CD14-positive monocyte (primary cell): ENCODE data around the gene PPP1R12B. TPM values are rescaled to one million over a fixed set of nuclear protein-coding genes. Genes with fewer than 3 reads are reported as not detected.
"Not testable (repeated sequence)": the region's sequence is repeated elsewhere in the genome, so short reads cannot be mapped to it uniquely, and the experiment has no call there.

Experiments
- DNase-seq, 3 donors: peaks; one replicate each; pipeline ENCODE4 v3.0.0-alpha.2; 2011 to 2022
- H2AFZ ChIP-seq: 2 replicates; pipeline ENCODE4 v1.6.0; 2012; ENCODE audit warnings: mild to moderate bottlenecking, low read depth, low read length, inconsistent platforms; ENCODE audit not compliant: insufficient read depth, poor library complexity, severe bottlenecking
- H3K27ac ChIP-seq, 2 donors: 1 replicate in 1 of 2; 2 replicates in 1 of 2; pipeline ENCODE4 v1.5.1; 2012 to 2013; ENCODE audit warnings: low read length in 2 of 2, control low read depth in 1 of 2, inconsistent platforms in 1 of 2, low read depth in 1 of 2, mild to moderate bottlenecking in 1 of 2
- H3K27me3 ChIP-seq, 2 donors: one replicate each; pipeline versions ENCODE4 v1.6.0 to v1.6.1; 2011 to 2013; ENCODE audit warnings: low read length in 2 of 2; ENCODE audit not compliant: control insufficient read depth in 2 of 2, insufficient read depth in 2 of 2
- H3K36me3 ChIP-seq, 2 donors: replicated peaks in 1 of 2; 1 replicate in 1 of 2; 2 replicates in 1 of 2; pipeline versions ENCODE4 v1.5.1 to v1.6.1; 2012 to 2013; ENCODE audit warnings: low read length in 2 of 2, control low read depth in 1 of 2, inconsistent platforms in 1 of 2, mild to moderate bottlenecking in 1 of 2; ENCODE audit not compliant: insufficient read depth in 2 of 2, control insufficient read depth in 1 of 2
- H3K4me1 ChIP-seq, 2 donors: 1 replicate in 1 of 2; 2 replicates in 1 of 2; pipeline versions ENCODE4 v1.5.1 to v1.6.1; 2012 to 2013; ENCODE audit warnings: low read length in 2 of 2, control low read depth in 1 of 2, inconsistent platforms in 1 of 2, mild to moderate bottlenecking in 1 of 2, moderate library complexity in 1 of 2; ENCODE audit not compliant: insufficient read depth in 2 of 2, control insufficient read depth in 1 of 2
- H3K4me2 ChIP-seq: replicated peaks from 2 replicates; pipeline ENCODE3; 2012; ENCODE audit warnings: low read length, moderate library complexity, mild to moderate bottlenecking; ENCODE audit not compliant: poor library complexity, severe bottlenecking; ENCODE audit errors: extremely low read depth
- H3K4me3 ChIP-seq, 3 experiments: fragments of 200-600 bp in 1 of 3; sonication (generic) in 1 of 3; replicated peaks in 1 of 3; 1 replicate in 2 of 3; 2 replicates in 1 of 3; pipeline ENCODE4 v1.5.1; 2011 to 2013; ENCODE audit warnings: low read length in 3 of 3, mild to moderate bottlenecking in 3 of 3, control low read depth in 2 of 3, low read depth in 2 of 3, inconsistent platforms in 1 of 3, moderate library complexity in 1 of 3
- H3K79me2 ChIP-seq: 2 replicates; pipeline ENCODE4 v1.6.0; 2012; ENCODE audit warnings: mild to moderate bottlenecking, control low read depth, inconsistent platforms, low read length, moderate library complexity; ENCODE audit not compliant: insufficient read depth
- H3K9ac ChIP-seq: 2 replicates; pipeline ENCODE4 v1.6.0; 2017; ENCODE audit warnings: low read length, mild to moderate bottlenecking; ENCODE audit not compliant: insufficient read depth, poor library complexity, severe bottlenecking
- H3K9me3 ChIP-seq, 2 donors: replicated peaks in 1 of 2; 1 replicate in 1 of 2; 2 replicates in 1 of 2; pipeline versions ENCODE4 v1.5.1 to v1.6.1; 2012 to 2013; ENCODE audit warnings: low read length in 2 of 2, control low read depth in 1 of 2; ENCODE audit not compliant: control insufficient read depth in 1 of 2, insufficient read depth in 1 of 2
- H4K20me1 ChIP-seq: 2 replicates; pipeline ENCODE4 v1.6.0; 2012; ENCODE audit warnings: mild to moderate bottlenecking, low read length, control low read depth, moderate library complexity; ENCODE audit not compliant: insufficient read depth
- H3K27ac Mint-ChIP-seq, 7 donors: one replicate each; pipeline ENCODE4 v1.8.0; 2020; ENCODE audit warnings: mild to moderate bottlenecking in 7 of 7, mixed read lengths in 7 of 7, moderate library complexity in 6 of 7, inconsistent platforms in 2 of 7
- H3K27me3 Mint-ChIP-seq, 3 donors: one replicate each; pipeline ENCODE4 v1.8.0; 2021 to 2022; ENCODE audit warnings: low read depth in 3 of 3, mild to moderate bottlenecking in 3 of 3, mixed read lengths in 3 of 3, moderate library complexity in 3 of 3, inconsistent platforms in 1 of 3
- H3K36me3 Mint-ChIP-seq, 2 donors: one replicate each; pipeline ENCODE4 v1.8.0; 2020; ENCODE audit warnings: mixed read lengths in 2 of 2, inconsistent platforms in 1 of 2, mild to moderate bottlenecking in 1 of 2
- H3K4me1 Mint-ChIP-seq: one replicate; pipeline ENCODE4 v1.8.0; 2020; ENCODE audit warnings: mild to moderate bottlenecking, mixed read lengths
- H3K4me3 Mint-ChIP-seq, 2 donors: one replicate each; pipeline ENCODE4 v1.8.0; 2020; ENCODE audit warnings: mild to moderate bottlenecking in 2 of 2, mixed read lengths in 2 of 2, moderate library complexity in 1 of 2
- H3K9me3 Mint-ChIP-seq, 7 donors: one replicate each; pipeline ENCODE4 v1.8.0; 2020 to 2022; ENCODE audit warnings: mixed read lengths in 7 of 7, mild to moderate bottlenecking in 6 of 7, moderate library complexity in 6 of 7, inconsistent platforms in 2 of 7
- CTCF ChIP-seq: fragments of 200-600 bp; IDR thresholded peaks from one replicate; pipeline ENCODE4 v1.8.0; 2022; ENCODE audit warnings: antibody characterized with exemption, mild to moderate bottlenecking
- WGBS: methylation state at CpG from one replicate; pipeline ENCODE4 v1.1.5; 2013; ENCODE audit warnings: missing lambda C conversion rate; ENCODE audit not compliant: insufficient coverage; 5-methylcytosine and 5-hydroxymethylcytosine counted together
- intact Hi-C, 2 donors: fragments of 100-400 bp; cut with micrococcal nuclease; formaldehyde crosslinking; loops; one replicate each; pipeline versions ENCODE4 v1.15.0 to v1.15.1; 2023
- polyA plus RNA-seq, 3 donors: library from polyadenylated mRNA; depleted of rRNA in 1 of 3; unstranded in 2 of 3; stranded (reverse) in 1 of 3; fragments of 300-500 nt in 2 of 3; fragments of >200 nt in 1 of 3; fragmentation: Illumina TruSeq in 2 of 3; gene quantifications; 1 replicate in 2 of 3; 2 replicates in 1 of 3; pipeline ENCODE4 v1.2.3, GENCODE V29; 2012 to 2021

The PPP1R12B gene
- polyA plus RNA-seq, 3 donors = 1.3 to 12.2 (median 1.7) TPM

DNA sequence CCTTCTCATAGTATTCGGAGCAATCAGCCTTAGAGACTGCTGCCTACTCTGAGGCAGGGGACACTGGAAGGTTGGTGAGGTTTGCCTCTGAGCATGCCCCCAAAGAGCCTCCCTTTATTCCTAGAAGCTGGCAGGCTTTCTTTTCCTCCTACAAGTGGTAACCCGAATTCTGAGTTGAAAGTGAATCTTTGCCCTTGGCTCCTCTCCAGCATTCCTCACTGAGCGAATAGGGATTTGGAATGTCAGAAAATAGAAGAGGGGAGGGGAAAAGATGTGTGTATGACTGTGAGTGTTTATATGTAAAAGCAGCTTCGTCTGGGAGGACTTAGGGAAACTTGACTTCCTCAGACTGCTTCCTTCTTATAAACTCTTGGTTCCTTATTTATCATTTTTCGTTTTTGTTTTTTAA is 190.7 kb downstream of the PPP1R12B start:
- not testable (repeated sequence) for H3K4me2 ChIP-seq
- H3K36me3 Mint-ChIP-seq = peaks cover 19 to 28% of the 10 kb centered on the region in 2 donors

GRCh38 chr1:202539583-202539982 is 191.1 kb downstream of the PPP1R12B start:
- H3K4me1 Mint-ChIP-seq = peaks cover 19% of the 10 kb centered on the region
- H3K27me3 Mint-ChIP-seq, intact Hi-C loops, H3K27ac Mint-ChIP-seq, H3K27ac ChIP-seq, H3K9ac ChIP-seq, DNase-seq, H3K9me3 ChIP-seq, H3K4me3 ChIP-seq, H2AFZ ChIP-seq, H3K79me2 ChIP-seq, H3K36me3 ChIP-seq, H3K4me2 ChIP-seq, H3K9me3 Mint-ChIP-seq, H3K27me3 ChIP-seq: not testable (repeated sequence)
- Histone ChIP-seq H4K20me1 (peaks cover 35% of the 10 kb centered on the region), H3K4me1 (peaks cover 12 to 15% of the 10 kb centered on the region in 2 donors)
- peaks cover 15 to 25% of the 10 kb centered on the region in 2 donors for H3K36me3 Mint-ChIP-seq
- 92% methylated on average over 4 of the region's 5 CpGs for WGBS
- peak overlapping the region in 1 of 2 donors; percentile 59 for H3K4me3 Mint-ChIP-seq

More for the DNA sequence above, 190.7 kb downstream of the PPP1R12B start:
- Mint-ChIP-seq H3K4me3 (peak overlapping the region in 1 of 2 donors; percentile 59), H3K4me1 (peaks cover 19% of the 10 kb centered on the region)
- intact Hi-C loops, H2AFZ ChIP-seq, H3K9me3 ChIP-seq, H3K27ac Mint-ChIP-seq, H3K4me3 ChIP-seq, H3K79me2 ChIP-seq, H3K27me3 Mint-ChIP-seq, H3K9me3 Mint-ChIP-seq, H3K27ac ChIP-seq, H3K27me3 ChIP-seq, H3K36me3 ChIP-seq, H3K9ac ChIP-seq: not testable (repeated sequence)
- DNase-seq = peak; percentile 12 to 43 (median 33)
- WGBS = no CpG with 5 or more reads among the region's 5 CpGs
- Histone ChIP-seq H4K20me1 (peaks cover 39% of the 10 kb centered on the region), H3K4me1 (peaks cover 12 to 15% of the 10 kb centered on the region in 2 donors)

DNA sequence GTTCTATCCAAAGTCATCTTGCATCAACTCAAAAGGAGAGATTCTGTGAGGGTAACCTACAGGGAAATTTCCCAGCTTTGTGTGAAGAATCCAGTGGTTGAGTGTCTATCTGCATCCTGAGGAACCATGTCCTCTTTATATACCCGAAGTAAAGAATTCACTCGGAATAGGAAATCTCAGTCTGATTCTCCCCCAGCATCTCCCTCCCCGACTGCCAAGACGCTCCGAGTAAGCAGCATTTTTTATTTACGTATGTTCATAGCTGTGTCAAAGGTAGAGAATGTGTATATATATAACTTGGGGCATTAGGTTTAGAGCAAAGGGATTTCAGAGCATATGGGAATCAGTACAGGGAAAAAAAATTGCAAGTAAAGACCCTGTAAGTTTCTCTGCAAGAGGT is 191.5 kb downstream of the PPP1R12B start:
- Histone ChIP-seq H3K9me3 (no peaks in the 10 kb centered on the region), H4K20me1 (peaks cover 33% of the 10 kb centered on the region), H3K9ac (no peak overlapping the region), H3K27me3 (peaks cover 2 to 4% of the 10 kb centered on the region in 2 donors), H3K4me3 (no peak overlapping the region), H3K79me2 (no peaks in the 10 kb centered on the region), H3K36me3 (no peaks in the 10 kb centered on the region), H2AFZ (no peak overlapping the region), H3K4me2 (no peak overlapping the region), H3K4me1 (peaks cover 12 to 15% of the 10 kb centered on the region in 2 donors), H3K27ac (no peak overlapping the region)
- DNase-seq = no peak
- peaks cover 19% of the 10 kb centered on the region for H3K4me1 Mint-ChIP-seq
- no peak for TF ChIP-seq CTCF
- peaks cover 15 to 28% of the 10 kb centered on the region in 2 donors for H3K36me3 Mint-ChIP-seq
- intact Hi-C loops = no loop called here
- no peaks in the 10 kb centered on the region for H3K9me3 Mint-ChIP-seq
- H3K27ac Mint-ChIP-seq = no peak overlapping the region
- H3K4me3 Mint-ChIP-seq = no peak overlapping the region
- peaks cover 0 to 8% (median 7%) of the 10 kb centered on the region in 3 donors for H3K27me3 Mint-ChIP-seq
- no CpG with 5 or more reads among the region's 6 CpGs for WGBS
